Left renal pelvis (tissue), 4 donors: Measurements from ENCODE around the gene MLST8. TPM values are rescaled to one million over a fixed set of nuclear protein-coding genes. Genes with fewer than 3 reads are reported as not detected.

Source experiments
- DNase-seq, 4 donors: peaks; one replicate each; pipeline ENCODE4 v3.0.0-alpha.2; 2013; ENCODE audit warnings: low read depth in 4 of 4, low spot score in 3 of 4
- polyA plus RNA-seq, 4 donors: library from polyadenylated mRNA; unstranded; fragments of 120-200 nt; gene quantifications; one replicate each; pipeline ENCODE4 v1.2.1, GENCODE V29; 2013; ENCODE audit not compliant: insufficient read length in 4 of 4

The MLST8 gene
- polyA plus RNA-seq, 4 donors, result 32.8 to 55.0 (median 40.7) TPM

DNA sequence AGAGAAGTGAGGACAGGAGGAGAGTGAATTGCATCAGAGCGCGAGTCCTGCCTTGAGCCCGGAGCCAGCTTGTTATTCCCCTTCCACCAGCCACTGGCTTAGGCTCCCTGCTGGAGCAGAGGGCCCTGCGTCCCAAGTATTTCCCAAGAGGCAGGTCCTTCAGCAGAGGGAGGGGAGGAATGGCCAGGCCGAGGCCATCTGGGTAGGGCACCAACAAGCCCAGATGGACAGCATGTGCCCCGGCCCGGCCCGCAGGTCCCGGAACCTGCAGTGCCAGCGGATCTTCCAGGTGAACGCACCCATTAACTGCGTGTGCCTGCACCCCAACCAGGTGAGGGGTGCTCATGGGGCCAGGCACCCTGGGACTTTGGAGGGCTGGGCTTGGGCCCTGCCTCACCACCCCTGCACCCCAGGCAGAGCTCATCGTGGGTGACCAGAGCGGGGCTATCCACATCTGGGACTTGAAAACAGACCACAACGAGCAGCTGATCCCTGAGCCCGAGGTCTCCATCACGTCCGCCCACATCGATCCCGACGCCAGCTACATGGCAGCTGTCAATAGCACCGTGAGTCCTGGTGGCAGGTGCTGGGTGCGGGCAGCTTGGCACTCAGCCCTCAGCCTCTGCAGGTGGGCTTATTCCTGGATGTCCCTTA, 1.7 kb downstream of the MLST8 start:
- no peak for DNase-seq

- DNase-seq, result no peak
Measured at GRCh38 chr16:2207872-2208271, 2.6 kb downstream of the MLST8 start.

GRCh38 chr16:2208308-2208707, 3.1 kb downstream of the MLST8 start:
- DNase-seq, result no peak

- no peak for DNase-seq
Measured at GRCh38 chr16:2208772-2209171, 3.5 kb downstream of the MLST8 start.

- no peak for DNase-seq
Measured at GRCh38 chr16:2209258-2210008, 4.2 kb downstream of the MLST8 start.

- DNase-seq, result no peak
Measured at GRCh38 chr16:2210009-2210332, 4.7 kb downstream of the MLST8 start.

DNA sequence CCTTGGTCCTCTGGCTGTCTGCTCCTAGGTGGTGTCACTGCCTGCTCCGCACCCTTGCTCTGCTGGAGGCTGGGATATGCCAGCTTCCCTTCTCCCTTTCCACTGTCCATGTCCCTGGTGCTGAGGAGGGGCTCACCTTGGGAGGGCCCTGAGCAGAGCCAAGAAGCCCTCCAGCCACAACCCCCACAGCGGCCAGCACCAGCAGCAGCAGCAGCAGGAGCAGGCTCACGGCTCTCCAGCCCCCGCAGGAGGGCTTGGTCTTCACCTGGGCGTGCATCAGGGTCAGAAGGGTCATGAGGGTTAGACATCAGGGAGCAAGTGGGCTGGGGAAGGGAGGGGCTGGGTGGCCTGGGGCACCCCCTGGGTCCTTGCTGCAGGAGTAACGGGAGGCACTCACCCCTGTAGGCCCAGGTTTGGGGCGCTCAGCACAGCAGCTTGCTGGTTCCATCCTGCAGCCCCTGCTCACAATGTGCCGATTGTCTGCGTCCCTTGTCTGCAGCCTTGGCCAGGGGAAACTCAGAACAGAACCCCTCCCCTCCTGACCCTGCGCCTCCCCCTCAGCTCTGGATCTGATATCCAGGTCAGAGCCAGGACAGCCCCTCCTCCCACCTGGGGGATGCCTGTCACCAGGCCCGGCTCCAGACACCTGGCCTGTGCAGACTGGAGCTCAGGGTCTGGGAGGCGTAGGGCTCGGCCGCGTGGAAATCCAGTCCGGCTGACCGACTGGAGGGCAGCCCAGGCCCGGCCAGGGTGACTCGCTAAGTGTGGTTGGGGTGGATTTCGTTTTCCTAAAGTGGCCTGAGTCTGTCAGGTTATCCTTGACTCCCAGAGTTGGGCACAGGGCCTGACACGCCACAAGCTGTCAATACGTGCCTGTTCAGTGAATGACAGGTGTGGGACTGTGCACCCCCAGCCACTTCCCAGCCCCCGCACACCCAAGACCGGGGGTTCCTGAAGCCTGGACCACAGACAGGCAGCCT, 5.4 kb downstream of the MLST8 start, which contains the start of gene BRICD5:
Gene BRICD5, minus strand, starts transcription at position 478 of the 980 bp plus-strand sequence. Its CDS starts 30 bp downstream, at position 448.
- DNase-seq, result no peak

DNA sequence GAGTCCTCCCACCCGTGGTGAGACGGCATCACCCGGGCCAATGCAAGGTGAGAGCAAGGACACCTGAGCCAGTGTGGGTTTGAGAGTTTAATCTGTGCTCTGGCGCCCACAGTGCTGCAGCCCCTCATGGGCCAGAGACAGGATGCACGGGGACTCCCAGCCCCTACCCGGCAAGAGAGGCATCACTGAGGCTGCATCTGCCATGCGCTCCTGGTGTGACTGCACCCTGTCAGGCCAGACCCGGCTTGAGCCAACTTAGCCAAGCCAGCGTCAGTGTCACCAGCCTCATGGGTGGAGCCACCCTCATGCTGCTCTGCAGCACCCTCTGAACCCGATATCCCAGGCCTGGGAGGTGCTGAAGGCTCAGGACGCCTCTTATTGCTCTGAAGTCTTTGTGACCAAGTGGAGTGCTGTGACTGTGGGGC, 6.7 kb downstream of the MLST8 start:
- no peak for DNase-seq

DNA sequence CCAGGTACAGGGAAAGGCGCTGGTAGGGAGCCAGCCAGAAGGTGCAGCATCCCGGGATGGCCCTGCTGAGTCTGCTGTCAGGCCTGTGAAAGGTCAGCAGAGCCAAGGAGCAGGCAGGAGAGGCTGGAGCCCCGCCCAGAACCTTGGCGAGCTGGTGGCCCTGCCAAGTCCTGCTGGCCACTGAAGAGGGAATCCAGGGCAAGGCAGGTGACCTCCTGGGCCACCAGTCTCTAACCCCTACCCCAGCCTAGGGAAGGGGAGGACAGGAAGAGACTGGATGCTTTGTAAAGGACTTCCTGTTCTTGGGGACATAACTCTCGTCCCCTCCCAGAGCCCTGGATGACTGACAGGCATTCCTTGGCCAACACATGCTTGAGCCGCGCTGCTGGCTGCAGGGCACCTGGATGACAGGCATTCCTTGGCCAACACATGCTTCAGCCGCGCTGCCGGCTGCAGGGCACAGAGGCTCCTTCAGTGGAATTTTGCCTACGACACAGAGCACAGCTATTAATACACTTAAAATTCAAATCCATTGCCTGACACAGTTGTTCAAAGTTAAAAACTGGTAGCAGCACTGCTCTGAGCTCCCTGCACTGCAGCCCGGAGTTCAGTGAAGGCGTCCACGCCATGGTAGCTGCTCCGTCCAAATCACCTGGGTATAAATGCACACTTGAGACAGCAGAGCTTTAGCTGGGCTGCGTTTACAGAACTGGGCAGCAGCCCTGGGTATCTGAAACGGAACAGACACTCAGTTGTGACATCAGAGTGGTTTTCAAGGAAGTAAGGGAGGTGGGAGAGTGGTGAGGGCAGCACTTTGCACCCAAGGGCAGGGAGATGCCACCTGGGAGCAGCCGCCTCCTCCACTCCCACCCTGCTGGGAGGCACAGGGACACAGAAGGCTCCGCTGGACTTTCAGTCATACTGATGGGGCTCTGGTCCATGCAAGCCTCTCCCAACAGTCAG, 7.4 kb downstream of the MLST8 start:
- no peak for DNase-seq

DNA sequence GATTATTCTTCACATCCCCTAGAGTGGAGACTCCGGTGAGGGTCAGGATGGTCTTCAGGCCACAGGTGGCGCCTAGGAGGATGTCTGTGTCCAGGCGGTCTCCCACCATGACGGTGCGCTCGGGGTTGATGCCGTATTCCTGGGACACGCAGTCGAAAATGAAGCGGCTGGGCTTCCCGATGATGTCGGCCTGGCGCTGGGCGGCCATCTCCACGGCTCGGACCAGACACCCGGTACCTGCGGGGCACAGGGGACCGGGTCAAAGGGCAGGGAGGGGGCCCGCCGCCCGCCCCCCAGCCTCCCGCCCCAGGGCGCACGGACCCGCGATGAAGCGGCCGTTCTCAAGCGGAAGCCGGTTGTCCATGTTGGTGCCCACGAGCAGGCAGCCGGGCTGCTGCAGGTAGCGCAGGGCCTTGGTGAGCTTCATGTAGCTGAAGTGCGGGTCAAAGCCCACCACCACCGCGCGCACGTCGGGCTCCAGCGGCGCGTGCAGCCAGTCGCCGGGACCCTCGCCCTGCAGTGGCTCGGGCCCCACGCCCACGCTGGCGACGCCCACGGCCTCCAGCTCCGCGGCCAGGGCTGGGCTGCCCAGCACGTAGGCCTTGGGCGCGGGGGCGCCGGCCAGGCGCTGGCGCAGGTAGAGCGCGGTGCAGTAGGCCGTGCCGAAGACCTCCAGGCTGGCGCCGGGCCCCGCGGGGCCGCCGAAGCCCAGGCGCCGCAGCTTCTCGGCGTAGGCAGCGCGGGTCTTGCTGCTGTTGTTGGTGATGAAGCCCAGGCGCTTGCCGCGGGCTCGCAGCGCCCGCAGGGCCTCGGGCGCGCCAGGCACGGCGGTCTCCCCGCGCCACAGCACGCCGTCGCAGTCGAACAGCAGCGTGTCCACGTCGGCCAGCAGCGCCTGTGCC, 8.8 kb downstream of the MLST8 start:
- no peak for DNase-seq

GRCh38 chr16:2214719-2214968, 9.4 kb downstream of the MLST8 start, which contains the start of gene PGP:
Gene PGP, minus strand, starts transcription at chr16:2214840. Its CDS starts 63 bp downstream, at chr16:2214777.
- DNase-seq, result no peak

DNA sequence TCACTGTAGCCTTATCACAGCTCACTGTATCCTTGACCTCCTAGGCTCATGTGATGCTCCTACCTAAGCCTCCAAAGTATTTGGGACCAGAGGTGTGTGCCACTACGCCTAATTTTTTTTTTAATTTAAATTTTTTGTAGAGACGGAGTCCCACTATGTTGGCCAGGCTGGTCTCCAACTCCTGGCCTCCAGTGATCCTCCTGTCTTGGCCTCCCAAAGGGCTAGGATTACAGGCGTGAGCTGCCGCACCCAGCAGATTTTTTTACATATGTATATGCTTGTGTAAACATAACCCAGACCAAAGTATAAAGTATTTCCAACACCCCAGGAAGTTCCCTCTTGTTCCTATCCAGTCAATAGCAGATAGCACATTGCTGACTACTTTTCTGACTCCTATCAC, 11.1 kb downstream of the MLST8 start:
- DNase-seq, result no peak

DNA sequence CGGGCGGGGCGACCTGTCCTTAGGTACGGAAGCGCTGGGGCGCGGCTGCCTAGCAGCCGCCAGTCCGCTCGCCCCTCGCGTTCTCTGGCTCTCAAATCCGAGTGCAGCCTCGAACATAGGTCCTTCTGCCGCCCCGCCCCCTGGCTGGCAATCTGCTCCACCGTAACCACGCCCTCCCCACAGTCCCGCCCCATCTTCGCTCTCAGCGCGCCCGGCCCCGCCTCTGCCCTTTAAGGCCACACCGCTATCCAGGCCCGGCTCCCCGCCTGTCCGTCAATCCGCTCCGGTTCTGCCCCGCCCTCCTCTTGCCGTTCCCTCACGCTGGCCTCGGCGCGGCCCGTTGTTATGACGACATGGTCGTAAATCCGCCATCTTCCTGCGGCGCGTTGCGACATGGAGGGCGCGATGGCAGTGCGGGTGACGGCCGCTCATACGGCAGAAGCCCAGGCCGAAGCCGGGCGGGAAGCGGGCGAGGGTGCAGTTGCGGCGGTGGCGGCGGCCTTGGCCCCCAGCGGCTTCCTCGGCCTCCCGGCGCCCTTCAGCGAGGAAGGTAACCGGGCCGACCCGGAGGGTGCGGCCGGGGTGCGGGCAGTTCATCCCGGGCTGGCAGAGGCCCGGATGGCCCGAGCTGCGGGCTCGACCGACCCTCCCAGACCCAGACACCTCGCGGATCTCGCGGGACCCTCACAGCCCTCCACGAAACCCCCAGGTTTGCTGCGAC, 18.1 kb downstream of the MLST8 start, which contains the start of gene E4F1:
Gene E4F1, plus strand, starts transcription at position 371 of the 721 bp plus-strand sequence. Its CDS starts 23 bp downstream, at position 394.
- peak; percentile 94 to 97 (median 97) for DNase-seq

- DNase-seq, result no peak
Measured at GRCh38 chr16:2223942-2224486, 18.8 kb downstream of the MLST8 start.

DNA sequence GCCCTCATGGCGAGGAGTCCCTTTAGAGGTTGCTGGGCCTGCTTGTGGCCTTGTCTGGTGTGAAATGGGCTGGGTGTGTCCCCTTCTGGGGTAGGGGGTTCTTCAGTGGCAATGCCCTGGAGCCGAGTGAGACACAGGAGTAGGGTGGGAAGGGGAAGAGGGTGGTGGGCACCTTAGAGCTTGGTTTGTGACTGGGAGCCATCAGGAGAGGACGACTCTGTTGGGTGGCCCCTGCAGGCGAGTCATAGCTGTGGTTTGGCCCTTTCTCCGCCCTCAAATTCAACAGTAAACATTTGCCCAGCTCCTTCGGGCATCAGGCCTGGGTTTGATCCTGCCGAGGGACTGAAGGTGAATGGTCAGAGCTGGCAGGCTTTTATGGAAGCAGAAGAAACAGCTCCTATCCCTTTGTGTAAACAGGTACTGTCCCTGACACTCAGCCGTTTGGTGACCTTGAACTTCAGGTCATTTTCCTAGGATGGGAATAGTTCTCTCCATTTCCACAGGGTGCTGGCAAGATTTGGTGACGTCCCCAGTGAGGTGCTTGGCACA, 21.1 kb downstream of the MLST8 start:
- DNase-seq, result no peak

GRCh38 chr16:2226918-2227317, 21.7 kb downstream of the MLST8 start:
- no peak for DNase-seq

GRCh38 chr16:2228161-2228824, 23.0 kb downstream of the MLST8 start:
- no peak for DNase-seq
